ENCODE results near the gene PLSCR1. TPM values are rescaled to one million over a fixed set of nuclear protein-coding genes. Genes with fewer than 3 reads are reported as not detected.

The PLSCR1 gene
- total RNA-seq, 1 experiment from 2014 or later, result 48.9 TPM

DNA sequence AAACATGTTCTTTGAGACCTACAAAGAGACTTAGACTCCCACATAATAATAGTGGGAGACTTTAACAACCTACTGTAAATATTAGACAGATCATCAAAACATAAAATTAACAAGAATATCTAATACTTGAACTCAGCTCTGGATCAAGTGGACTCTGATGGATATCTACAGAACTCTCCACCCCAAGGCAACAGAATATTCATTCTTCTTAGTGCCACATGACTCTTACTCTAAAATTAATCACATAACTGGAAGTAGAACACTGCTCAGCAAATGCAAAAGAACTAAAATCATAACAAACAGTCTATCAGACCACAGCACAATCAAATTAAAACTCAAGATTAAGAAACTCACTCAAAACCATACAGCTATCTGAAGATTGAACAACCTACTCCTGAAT lies 59.1 kb downstream of the PLSCR1 start:
- no peak overlapping the region for H3T11ph ChIP-seq (ENCODE audit: low read length)
- Mint-ChIP-seq H3K27me3 (ENCODE audit: low read depth) (no peaks in the 10 kb centered on the region), H3K36me3 (ENCODE audit: insufficient read depth in 1 of 3, low read depth in 3 of 3) (peaks cover 9 to 21% (median 16%) of the 10 kb centered on the region in 3 experiments), H3K4me3 (no peak overlapping the region), H3K9me3 (peaks cover 16 to 18% of the 10 kb centered on the region in 2 experiments), H3K4me1 (no peaks in the 10 kb centered on the region), H3K27ac (no peak overlapping the region)
- H2BK5ac ChIP-seq (ENCODE audit: insufficient read length, low read length), result no peak overlapping the region
- H3K23ac ChIP-seq (ENCODE audit: insufficient read length, low read depth, low read length), result no peak overlapping the region
- no peak overlapping the region for H3K18ac ChIP-seq (ENCODE audit: insufficient read length, low read depth, low read length)
- no peak overlapping the region for H3K27ac ChIP-seq (ENCODE audit: insufficient read length, low read depth, low read length)
- no peak overlapping the region for H2BK20ac ChIP-seq (ENCODE audit: low read depth, low read length, poor library complexity, severe bottlenecking)
- no peaks in the 10 kb centered on the region for H3K4me1 ChIP-seq (ENCODE audit: insufficient read depth, low read length)
- H2BK15ac ChIP-seq (ENCODE audit: low read depth, low read length), result no peak overlapping the region
- H2AFZ ChIP-seq (ENCODE audit: low read length), result no peak overlapping the region
- H3K9ac ChIP-seq (ENCODE audit: extremely low read depth, insufficient read length, low read length), result no peak overlapping the region
- H3K56ac ChIP-seq (ENCODE audit: insufficient read length, low read depth, low read length), result no peak overlapping the region
- no peak overlapping the region for H3K4me2 ChIP-seq (ENCODE audit: insufficient read depth, insufficient read length, low read length)
- H3K14ac ChIP-seq (ENCODE audit: insufficient read depth, low read length), result no peak overlapping the region
- no peaks in the 10 kb centered on the region for H3K27me3 ChIP-seq (ENCODE audit: insufficient read depth, low read length)
- no peak overlapping the region for H2BK12ac ChIP-seq (ENCODE audit: insufficient read length, low read depth, low read length)
- no peak overlapping the region for H3K4ac ChIP-seq (ENCODE audit: low read depth, low read length)
- H4K91ac ChIP-seq (ENCODE audit: insufficient read length, low read depth, low read length), result no peak overlapping the region
- DNase-seq, result no peak
- no peaks in the 10 kb centered on the region for H3K9me3 ChIP-seq (ENCODE audit: control insufficient read depth, low read depth, low read length)
- TF ChIP-seq, protein P1, sequence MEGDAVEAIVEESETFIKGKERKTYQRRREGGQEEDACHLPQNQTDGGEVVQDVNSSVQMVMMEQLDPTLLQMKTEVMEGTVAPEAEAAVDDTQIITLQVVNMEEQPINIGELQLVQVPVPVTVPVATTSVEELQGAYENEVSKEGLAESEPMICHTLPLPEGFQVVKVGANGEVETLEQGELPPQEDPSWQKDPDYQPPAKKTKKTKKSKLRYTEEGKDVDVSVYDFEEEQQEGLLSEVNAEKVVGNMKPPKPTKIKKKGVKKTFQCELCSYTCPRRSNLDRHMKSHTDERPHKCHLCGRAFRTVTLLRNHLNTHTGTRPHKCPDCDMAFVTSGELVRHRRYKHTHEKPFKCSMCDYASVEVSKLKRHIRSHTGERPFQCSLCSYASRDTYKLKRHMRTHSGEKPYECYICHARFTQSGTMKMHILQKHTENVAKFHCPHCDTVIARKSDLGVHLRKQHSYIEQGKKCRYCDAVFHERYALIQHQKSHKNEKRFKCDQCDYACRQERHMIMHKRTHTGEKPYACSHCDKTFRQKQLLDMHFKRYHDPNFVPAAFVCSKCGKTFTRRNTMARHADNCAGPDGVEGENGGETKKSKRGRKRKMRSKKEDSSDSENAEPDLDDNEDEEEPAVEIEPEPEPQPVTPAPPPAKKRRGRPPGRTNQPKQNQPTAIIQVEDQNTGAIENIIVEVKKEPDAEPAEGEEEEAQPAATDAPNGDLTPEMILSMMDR (conservative IDR thresholded peaks at IDR 0.05), result no peak
- H4K8ac ChIP-seq (replicated peaks; ENCODE audit: insufficient read length, low read depth, low read length), result no peak overlapping the region
- H4K20me1 ChIP-seq (ENCODE audit: control insufficient read depth, insufficient read depth, insufficient read length), result no peaks in the 10 kb centered on the region
- no peaks in the 10 kb centered on the region for H3K79me1 ChIP-seq (ENCODE audit: insufficient read depth, low read depth, low read length, poor library complexity, severe bottlenecking)
- no peak overlapping the region for H2BK120ac ChIP-seq (ENCODE audit: low read depth, low read length, poor library complexity, severe bottlenecking)
- H4K5ac ChIP-seq (ENCODE audit: insufficient read length, low read depth, low read length), result no peak overlapping the region
- H3K79me2 ChIP-seq (ENCODE audit: insufficient read depth, low read length), result no peaks in the 10 kb centered on the region
- no peak overlapping the region for H2AK5ac ChIP-seq (ENCODE audit: insufficient read length, low read length)
- H3K23me2 ChIP-seq (ENCODE audit: insufficient read length, low read depth, low read length, poor library complexity, severe bottlenecking), result no peaks in the 10 kb centered on the region

Data from H9 (cell line).